Measurements from ENCODE around the gene COX7A2L. TPM values are rescaled to one million over a fixed set of nuclear protein-coding genes. Genes with fewer than 3 reads are reported as not detected.
"Not testable (repeated sequence)": the region's sequence is repeated elsewhere in the genome, so short reads cannot be mapped to it uniquely, and the experiment has no call there.

The COX7A2L gene
- total RNA-seq, 1 experiment from 2014 or later: 258 TPM

DNA sequence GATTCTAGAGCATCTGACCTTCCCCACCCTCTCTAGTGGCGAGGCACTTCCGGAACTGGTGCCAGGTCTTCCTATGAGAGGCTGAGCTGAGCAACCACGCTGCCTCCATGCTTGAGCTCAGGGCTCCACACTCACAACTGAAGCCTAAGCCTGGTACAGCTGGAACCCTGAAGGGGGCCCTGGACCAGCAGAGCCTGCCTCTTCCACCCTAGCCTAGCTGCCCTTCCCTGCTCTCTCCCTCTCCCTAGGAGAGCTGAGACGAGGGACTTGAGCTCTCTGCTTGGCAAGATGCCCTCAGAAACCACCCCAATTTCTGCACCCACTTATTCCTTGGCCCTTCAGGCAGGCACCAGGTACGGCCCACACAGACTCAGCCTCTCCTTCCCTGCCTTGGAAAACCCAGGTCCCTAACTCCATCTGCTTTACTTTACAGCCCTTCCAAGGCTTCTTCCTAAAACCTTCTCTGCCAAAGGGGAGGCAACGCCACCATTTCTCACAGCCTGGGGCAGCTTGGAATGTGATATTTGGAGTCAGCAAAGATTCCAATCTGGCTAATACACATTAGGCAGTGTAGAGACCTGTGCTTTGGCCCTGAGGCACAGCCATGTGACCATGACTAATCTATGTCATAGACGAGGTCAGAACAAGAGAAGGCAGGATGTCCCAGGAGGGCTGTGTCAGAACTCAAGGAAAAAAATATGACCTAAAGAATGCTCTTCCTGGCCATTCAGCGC is 18.8 kb downstream of the COX7A2L start:
- DNase-seq (ENCODE audit: low spot score): no peak
- in situ Hi-C loops (cut with HindIII; ENCODE audit: low sequenced_read_pairs): no loop called here

DNA sequence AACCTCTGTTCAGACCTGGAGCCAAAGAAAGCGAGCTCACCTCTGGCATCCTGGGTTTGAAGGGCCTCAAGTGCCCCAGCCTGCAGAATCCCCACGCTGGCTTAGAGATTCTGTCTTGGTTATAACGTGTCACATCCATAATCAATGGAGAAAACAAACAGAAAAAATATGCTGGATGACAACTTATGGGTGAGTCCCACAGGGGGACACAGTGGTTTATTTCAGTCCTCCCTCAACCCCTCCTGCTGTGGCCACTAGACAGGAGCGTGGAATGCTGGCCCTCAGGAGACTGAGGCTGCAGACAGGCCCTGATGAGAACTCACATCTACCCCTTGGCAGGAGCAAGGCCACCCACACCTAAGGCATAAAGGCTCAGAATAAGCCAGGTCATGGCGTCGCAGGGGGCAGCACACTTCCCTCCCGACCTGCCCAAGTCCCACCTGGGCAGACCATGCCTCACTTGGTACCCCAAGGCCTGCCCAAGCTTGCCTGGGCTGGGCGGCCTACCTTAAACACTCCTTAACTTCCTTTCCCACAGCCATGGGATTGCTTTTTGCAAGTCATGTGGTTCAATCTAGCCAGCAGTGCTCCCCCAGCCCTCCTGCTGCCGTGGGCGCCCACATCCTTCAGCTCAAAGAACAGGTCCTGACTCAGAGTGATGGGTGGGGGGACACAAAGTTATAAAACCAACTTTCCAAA is 19.9 kb downstream of the COX7A2L start:
- no peak for DNase-seq (ENCODE audit: low spot score)
- in situ Hi-C loops (cut with HindIII; ENCODE audit: low sequenced_read_pairs): no loop called here

DNA sequence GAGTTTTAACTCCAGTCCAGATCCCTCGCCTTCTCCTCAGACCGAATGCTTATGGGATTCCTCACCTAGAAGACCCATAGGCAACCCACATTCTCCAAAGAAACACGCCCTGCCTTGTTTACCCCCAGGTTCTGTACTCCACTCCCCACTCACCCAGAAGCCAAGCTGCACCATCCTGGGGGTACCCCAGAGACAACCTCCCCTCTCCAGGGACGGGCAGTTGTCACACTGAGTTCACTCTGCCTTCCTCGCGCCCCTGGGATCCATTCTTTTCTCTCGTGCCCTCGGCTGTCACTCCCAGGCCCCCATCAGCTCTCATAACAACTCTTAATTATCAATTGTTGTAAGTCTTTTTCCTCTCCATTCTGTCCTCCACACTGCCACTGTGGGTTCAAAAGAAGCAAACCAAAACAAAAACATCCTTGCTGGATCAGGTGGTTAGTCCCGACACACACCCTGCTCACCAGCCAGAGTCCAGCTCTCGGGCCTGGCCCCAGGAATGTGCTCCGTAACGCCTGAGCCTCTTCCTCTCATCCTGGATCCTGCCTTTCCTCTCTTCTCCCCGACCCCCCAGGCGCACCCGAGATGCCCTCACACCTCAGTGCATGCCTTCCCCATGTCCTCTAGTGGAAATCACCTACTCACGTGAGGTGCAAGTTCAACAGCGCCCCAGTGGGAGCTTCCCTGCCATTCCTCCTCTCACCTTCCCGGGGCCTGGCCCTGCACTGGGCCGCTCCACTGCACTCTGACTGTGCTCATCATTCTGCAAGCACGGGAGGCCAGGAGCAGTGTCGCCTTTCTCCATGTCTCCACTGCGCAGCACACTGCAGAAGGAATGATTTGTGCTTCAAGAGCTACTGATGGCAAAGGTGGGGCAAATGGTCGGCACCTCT is 20.7 kb downstream of the COX7A2L start:
- in situ Hi-C loops (cut with HindIII; ENCODE audit: low sequenced_read_pairs): no loop called here
- DNase-seq (ENCODE audit: low spot score): no peak

DNA sequence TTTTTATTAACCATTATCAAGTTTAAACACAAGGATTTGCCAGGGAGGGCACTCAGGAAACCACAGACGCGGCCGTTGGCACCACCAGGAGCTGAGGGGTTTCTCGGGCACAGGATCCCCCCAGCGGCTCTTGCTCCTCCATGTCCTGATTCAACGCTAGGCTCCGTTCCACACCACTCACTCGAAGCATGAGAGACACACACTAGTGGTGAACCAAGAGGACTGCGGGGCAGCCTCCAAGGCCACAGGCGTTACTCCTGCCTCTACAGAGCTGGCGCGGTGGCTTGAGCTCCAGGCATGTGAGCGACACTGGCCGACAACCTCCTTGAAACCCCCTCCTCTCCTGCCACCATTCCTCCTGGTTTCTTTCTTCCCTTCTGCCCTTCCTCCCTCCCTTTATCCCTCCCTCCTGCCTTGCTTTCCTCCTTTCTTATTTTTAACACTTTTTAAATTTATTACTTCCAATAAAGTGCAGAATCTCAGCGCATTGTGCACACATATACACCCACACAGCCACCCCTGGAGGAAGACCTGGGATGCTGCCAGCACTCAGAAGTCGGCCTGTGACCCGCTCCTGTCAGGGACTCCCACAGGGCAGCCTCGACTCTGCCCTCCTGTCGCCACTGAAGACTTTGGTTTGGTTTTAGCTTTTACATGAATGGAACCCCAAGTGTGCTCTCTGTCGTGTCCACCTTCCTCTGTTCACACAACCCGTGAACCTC is 21.7 kb downstream of the COX7A2L start:
- peak; percentile 58 for DNase-seq (ENCODE audit: low spot score)
- in situ Hi-C loops (cut with HindIII; ENCODE audit: low sequenced_read_pairs): no loop called here

DNA sequence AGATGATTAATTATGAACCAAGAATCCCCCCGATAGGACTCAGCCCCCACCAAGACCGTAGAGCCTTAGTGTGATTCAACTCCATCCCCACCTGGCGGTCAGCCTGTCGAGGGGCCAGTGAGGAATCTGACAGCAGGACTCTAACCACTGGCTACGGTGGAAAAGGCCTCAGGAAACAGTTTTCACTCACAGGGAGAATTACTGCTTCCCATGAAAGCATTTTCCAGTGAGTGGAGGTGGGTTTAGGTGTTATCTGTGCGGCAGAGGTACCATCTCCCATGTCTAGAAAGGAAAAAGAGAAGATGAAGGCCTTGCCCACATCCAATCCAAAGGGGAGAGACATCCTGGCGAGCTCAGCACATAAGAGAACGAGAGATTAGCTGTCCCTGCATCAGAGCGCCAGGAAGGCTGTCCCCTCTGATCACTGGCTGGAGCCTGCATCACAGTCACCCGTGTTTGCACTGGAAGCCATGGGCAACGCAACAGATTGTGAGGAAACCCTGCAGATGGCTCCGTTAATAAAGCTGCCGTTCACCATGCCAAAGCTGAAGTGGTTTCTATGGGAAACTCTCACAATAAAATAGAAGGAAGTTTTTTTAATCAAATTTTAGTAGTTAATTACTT is 22.3 kb downstream of the COX7A2L start:
- peak; percentile 85 for DNase-seq (ENCODE audit: low spot score)
- in situ Hi-C loops (cut with HindIII; ENCODE audit: low sequenced_read_pairs): no loop called here

DNA sequence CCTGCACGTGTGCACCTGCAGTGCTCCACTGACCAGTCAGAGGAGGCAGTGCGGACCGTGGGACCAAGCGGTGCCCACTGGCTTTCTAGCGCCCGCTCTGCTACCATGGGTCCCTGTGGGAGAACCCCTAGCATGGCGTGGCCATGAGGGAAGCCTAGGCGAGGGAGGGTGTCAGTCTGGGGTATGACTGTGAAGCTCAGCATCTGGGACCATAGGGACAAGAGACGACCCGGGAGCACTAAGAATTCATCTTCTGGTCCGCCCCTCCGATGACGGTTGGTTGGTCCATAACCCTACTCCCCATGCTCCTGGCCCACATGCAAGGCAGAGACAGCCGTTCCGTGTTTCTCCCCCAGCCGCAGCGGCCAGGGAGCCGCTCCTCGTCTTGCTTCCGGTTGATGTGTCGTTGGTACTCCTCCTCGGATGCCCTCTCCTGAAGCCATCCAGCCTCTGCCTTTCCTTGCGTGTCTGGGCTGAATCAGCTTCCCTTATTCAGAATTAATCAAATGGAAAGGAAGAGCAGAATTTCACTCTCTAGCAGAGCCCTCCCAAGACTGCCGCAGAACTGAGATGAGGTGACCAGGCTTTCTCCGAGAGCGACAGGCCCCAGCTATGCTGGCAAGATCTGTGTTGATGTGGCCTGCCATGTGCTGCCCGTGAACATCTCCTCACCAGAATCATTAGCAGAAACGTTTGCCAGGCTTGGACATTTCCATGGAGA is 23.0 kb downstream of the COX7A2L start:
- no peak for DNase-seq (ENCODE audit: low spot score)
- in situ Hi-C loops (cut with HindIII; ENCODE audit: low sequenced_read_pairs): no loop called here

DNA sequence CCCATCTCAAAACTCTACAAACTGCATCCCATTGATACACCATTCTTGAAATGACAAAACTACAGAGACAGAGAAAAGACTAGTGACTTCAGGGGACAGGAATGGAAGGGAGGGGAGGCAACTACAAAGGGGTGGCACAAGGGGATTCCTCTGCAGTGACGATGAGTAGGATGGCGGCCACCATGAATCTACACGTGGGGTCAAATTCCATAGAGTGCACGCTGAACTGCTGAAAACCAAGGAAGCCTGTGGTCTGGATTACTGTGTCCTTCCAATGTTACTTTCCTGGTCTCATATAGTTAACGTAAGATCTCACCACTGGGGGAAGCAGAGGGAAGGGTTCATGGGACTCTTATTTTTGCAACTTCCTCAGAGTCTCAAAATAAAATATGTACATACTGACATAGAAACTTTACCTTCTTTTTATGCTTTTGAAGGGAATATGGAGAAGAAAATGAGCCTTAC is 23.6 kb downstream of the COX7A2L start:
- in situ Hi-C loops (cut with HindIII; ENCODE audit: low sequenced_read_pairs): no loop called here
- DNase-seq (ENCODE audit: low spot score): no peak

DNA sequence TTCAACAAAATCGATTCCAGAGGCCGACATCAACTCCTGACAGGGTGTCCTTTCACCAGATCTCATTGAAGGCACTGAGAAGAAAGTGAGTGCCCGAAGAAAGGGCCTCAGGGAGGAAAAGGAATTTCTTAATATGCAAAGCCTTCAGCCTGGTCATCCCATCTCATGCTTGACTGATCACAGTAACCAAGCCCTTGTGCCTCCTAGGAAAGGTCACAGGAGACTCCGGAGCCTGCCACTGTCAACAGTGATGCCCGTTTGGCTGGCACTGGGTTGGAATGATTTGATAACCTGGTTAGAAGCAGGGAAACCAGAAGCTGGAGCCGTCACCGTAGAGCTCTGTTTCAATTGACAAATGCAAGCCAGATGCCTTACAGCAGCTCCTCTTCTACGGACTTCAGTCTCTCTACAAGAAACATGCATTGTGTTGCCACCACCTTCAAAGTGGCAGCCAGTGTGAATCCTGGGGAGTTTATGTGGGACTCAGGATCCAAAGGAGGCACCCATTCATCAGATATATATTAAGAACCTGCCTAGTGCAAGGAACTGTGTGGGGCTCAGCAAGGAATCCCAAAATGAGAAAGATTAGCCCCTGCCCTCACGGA is 24.6 kb downstream of the COX7A2L start:
- no peak for DNase-seq (ENCODE audit: low spot score)
- in situ Hi-C loops (cut with HindIII; ENCODE audit: low sequenced_read_pairs): no loop called here

DNA sequence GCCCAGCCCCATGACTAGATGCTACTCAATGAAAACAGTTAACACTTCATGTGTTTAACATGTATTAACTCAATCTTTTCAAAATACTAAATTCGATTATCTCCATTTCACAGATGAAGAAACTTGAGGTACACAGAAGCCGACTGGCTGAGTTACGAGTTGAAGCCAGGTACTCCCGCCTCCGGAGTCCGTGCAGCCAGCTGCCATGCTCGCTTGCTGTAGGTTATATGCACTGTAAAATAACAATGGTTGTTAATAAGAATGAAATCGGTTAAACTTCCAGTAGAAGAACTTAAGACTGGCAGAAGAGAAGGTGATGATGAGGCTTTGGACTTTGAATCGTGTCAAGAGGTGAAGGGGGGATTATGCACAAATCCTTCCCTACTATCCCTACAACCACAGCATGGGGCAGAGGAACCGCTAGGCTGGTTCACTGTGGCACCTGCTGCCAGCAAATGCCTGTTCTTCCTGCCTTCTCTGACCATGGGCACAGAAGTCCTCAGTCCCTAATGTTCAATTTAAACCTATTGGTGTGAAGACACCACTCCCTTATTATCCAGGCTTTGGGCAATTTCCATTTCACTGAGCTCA is 25.4 kb downstream of the COX7A2L start:
- no peak for DNase-seq (ENCODE audit: low spot score)
- in situ Hi-C loops (cut with HindIII; ENCODE audit: low sequenced_read_pairs): no loop called here

DNA sequence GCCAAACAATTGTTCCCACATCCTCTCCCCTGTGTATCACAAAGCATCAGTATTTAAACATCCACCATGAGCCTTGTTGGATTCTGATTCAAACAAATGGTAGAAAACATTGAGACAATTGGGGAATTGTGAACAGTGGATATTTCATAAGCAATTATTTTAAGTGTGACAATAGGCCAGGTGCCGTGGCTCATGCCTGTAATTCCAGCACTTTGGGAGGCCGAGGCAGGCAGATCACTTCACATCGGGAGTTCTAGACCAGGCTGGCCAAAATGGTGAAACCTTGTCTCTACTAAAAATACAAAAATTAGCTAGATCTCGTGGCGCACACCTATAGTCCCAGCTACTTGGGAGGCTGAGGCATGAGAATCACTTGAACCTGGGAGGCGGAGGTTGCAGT is 26.2 kb downstream of the COX7A2L start:
- in situ Hi-C loops (cut with HindIII; ENCODE audit: low sequenced_read_pairs); DNase-seq (ENCODE audit: low spot score): not testable (repeated sequence)

DNA sequence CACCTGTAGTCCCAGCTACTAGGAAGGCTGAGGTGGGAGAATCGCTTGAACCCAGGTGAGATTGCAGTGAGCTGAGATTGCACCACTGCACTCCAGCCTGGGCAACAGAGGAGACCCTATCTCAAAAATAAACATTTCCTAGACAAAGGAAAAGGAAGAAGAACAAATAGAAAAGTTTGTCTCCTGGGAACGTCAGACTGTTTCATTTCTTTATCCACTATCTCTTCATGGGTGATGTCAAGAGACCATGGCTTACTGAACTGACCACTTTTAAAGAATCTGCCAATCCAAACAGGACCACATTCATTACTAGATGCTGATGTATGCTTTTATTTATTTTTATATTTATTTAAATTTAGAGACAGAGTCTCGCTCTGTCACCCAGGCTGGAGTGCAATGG is 26.8 kb downstream of the COX7A2L start:
- in situ Hi-C loops (cut with HindIII; ENCODE audit: low sequenced_read_pairs): no loop called here
- DNase-seq (ENCODE audit: low spot score): no peak

DNA sequence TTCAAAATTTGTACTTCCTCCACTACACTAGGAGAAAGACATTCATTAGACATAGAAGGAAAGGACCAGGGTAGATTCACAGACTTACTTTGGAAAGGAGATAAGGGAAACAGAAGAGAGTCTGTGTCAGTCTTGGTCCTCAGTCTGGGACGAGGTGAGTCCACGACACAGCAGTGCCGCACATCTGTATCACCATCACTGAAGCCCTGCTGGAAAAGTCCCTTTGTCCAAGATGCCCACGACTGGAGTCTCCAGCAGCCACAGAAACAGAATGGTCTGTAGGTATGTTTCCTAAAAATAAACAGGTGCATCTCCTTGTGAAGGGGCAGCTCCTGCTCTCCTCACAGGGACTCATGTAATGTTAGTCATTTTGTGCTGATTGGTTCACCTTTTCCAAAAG is 27.4 kb downstream of the COX7A2L start:
- in situ Hi-C loops (cut with HindIII; ENCODE audit: low sequenced_read_pairs): no loop called here
- DNase-seq (ENCODE audit: low spot score): no peak

DNA sequence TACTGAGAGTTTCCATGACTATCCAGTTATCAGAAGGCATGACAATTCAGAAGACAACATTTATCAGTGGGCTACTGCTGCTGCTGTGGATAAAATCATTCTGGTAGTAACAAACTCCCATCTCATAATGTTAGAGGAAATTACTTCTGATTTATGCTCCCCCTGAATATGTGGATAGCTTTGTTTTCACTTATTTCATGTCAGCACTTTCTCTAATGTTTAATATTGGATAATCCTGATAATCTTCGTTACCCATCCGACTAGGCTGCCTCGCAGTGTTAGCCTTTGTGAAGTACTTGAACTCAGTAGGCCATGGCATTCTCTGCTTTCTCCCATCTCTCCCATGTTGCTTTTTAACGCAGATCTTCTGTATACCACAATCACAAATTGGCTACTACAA is 28.4 kb downstream of the COX7A2L start:
- in situ Hi-C loops (cut with HindIII; ENCODE audit: low sequenced_read_pairs): no loop called here
- no peak for DNase-seq (ENCODE audit: low spot score)

DNA sequence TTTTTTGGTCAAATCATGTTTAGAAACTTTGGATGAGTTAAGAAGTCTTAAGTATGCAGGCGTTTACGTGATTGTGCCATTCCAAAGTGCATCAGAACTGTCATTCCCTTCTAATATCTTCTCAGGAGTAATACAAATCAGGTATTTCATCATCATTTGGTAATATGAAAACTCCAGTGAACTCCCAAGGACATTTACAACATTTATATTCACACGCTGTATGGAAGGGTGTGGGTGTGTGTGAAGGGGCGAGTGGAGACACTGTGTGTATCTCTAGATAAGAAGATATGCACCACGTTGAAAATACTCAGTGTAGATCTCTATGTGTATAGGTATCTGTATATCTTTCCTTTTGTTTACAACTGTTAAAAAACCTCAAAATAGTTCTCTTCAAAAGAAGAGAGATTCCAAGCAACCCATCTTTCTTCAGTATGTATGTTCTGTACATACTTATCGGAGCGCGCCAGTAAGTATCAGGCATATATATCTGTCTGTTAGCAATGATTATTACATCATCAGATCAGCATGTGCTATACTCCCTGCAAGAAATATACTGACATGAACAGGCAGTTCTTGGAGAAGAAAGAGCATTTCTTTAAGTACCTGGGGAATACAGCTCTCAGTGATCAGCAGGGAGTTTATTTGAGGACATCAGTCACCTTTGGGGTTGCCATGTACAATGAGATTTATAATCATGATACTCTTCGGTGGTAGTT is 29.3 kb downstream of the COX7A2L start:
- in situ Hi-C loops (cut with HindIII; ENCODE audit: low sequenced_read_pairs): no loop called here
- DNase-seq (ENCODE audit: low spot score): no peak

DNA sequence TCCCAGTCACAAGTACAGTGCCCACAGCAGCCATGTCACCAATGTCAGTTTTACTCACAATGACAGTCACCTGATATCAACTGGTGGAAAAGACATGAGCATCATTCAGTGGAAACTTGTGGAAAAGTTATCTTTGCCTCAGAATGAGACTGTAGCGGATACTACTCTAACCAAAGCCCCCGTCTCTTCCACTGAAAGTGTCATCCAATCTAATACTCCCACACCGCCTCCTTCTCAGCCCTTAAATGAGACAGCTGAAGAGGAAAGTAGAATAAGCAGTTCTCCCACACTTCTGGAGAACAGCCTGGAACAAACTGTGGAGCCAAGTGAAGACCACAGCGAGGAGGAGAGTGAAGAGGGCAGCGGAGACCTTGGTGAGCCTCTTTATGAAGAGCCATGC is 31.3 kb downstream of the COX7A2L start:
- in situ Hi-C loops (cut with HindIII; ENCODE audit: low sequenced_read_pairs): no loop called here
- DNase-seq (ENCODE audit: low spot score): no peak

DNA sequence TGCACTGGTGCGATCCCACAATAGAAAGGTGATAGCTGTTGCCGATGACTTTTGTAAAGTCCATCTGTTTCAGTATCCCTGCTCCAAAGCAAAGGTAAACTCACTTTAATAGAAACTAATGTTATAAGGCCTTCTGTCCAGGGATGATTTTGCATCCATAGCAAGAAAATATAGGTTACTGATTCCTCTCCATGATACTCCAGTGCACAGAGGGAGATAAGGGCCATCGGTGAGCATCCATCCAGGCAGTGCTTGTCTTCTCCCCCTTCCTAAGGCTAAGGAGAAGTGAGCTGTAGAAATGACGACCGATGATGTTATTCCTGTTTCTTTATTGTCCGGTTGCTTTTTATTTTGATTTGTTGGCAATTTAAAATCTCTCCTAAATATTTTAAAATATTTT is 32.1 kb downstream of the COX7A2L start:
- no peak for DNase-seq (ENCODE audit: low spot score)
- in situ Hi-C loops (cut with HindIII; ENCODE audit: low sequenced_read_pairs): no loop called here
